ENCODE data around the gene RNF213.

RNF213 gene

GRCh38 chr17:80441133-80441578 is 180.5 kb downstream of the RNF213 start:
- DNase-seq = peak; percentile 97

- peak; percentile 31 for DNase-seq
These were observed 181.1 kb downstream of the RNF213 start for GRCh38 chr17:80441598-80442322.

GRCh38 chr17:80442323-80442659 is 181.6 kb downstream of the RNF213 start:
- DNase-seq = no peak

- DNase-seq = no peak
These were observed 182.1 kb downstream of the RNF213 start for GRCh38 chr17:80442764-80443163.

- DNase-seq = peak; percentile 32
These were observed 182.8 kb downstream of the RNF213 start for GRCh38 chr17:80443498-80443897.

- peak; percentile 92 for DNase-seq
These were observed 183.4 kb downstream of the RNF213 start for GRCh38 chr17:80443916-80444643.

- DNase-seq = no peak
These were observed 184.0 kb downstream of the RNF213 start for GRCh38 chr17:80444644-80444979.

GRCh38 chr17:80445007-80445725 is 184.5 kb downstream of the RNF213 start:
- DNase-seq = peak; percentile 94

GRCh38 chr17:80445726-80446110 is 185.1 kb downstream of the RNF213 start:
- peak; percentile 92 for DNase-seq

GRCh38 chr17:80446645-80447405 is 186.2 kb downstream of the RNF213 start:
- peak; percentile 52 for DNase-seq

GRCh38 chr17:80447790-80448189 is 187.1 kb downstream of the RNF213 start:
- DNase-seq = no peak

Data from NCI-H2171 treated with DMSO at 0.1 percent for 48 hours (cell line).